HG03064 (cell line): ENCODE results near the gene RBP3.

Experiments
- ATAC-seq: cut with Tn5 transposase; IDR thresholded peaks from one replicate; pipeline ENCODE4 v1.9.1; 2021; ENCODE audit warnings: low read depth; ENCODE audit not compliant: unreplicated experiment

Gene RBP3

GRCh38 chr10:47334466-47335295 is 13.5 kb upstream of the RBP3 start:
- ATAC-seq = no peak

DNA sequence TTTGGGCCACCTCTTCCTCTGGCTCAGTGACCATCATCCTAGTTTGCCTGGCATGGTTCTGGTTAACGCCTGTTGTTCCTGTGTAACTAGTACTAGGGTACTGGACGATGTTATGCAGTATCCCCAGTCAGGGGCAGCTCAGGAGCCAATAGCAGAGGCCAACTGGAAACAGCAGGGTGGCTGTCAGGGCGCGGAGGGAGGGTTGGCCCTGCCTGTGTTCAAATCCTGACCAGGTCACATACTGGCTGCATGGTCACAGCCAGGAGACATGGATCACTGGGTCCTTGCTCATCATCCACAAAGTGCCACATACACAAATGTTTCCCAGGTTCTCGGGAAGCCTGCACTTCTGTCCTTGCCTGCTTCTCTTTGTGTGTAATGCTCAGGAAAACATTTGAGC is 12.3 kb upstream of the RBP3 start:
- no peak for ATAC-seq

GRCh38 chr10:47336387-47337134 is 11.6 kb upstream of the RBP3 start:
- no peak for ATAC-seq

DNA sequence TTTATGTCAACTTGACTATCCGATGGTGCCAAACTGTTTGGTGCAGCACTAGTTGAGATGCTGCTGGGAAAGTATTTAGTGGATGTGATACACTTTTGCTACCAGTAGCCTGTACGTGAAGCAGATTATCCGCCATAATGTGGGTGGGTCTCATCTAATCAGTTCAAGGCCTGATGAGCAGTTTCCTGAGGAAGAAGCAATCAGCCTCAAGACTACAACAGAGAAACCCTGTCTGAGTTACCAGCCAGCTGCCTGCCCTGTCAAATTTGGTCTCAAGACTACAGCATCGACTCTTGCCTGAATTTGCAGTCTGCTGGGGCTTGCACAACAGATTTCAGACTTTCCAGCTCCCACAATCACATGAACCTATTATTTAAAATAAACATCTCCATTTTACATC is 10.9 kb upstream of the RBP3 start:
- no peak for ATAC-seq

GRCh38 chr10:47339186-47339735 is 8.9 kb upstream of the RBP3 start:
- no peak for ATAC-seq

GRCh38 chr10:47339759-47340607 is 8.2 kb upstream of the RBP3 start:
- ATAC-seq = no peak

- no peak for ATAC-seq
Measured at GRCh38 chr10:47340608-47341170, 7.5 kb upstream of the RBP3 start.

GRCh38 chr10:47344996-47345870 is 2.9 kb upstream of the RBP3 start:
- ATAC-seq = no peak

DNA sequence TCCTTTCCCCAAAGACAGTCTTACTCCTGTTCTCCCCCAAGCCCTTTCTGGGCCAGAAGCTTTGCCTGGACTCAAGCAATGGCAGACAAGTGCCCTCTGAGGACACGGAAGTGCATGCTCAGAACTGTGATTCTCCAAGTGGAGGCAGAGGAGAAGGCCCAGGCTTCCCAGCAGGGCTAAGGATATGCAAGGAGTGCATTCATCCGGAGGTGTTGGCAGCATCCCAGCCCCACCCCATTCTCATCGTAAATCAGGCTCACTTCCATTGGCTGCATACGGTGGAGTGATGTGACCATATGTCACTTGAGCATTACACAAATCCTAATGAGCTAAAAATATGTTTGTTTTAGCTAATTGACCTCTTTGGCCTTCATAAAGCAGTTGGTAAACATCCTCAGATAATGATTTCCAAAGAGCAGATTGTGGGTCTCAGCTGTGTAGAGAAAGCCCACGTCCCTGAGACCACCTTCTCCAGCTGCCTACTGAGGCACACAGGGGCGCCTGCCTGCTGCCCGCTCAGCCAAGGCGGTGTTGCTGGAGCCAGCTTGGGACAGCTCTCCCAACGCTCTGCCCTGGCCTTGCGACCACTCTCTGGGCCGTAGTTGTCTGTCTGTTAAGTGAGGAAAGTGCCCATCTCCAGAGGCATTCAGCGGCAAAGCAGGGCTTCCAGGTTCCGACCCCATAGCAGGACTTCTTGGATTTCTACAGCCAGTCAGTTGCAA is 1.4 kb upstream of the RBP3 start:
- no peak for ATAC-seq

GRCh38 chr10:47347303-47347675 is 874 bp upstream of the RBP3 start:
- ATAC-seq = no peak

GRCh38 chr10:47348661-47349470 is 703 bp downstream of the RBP3 start:
- no peak for ATAC-seq

DNA sequence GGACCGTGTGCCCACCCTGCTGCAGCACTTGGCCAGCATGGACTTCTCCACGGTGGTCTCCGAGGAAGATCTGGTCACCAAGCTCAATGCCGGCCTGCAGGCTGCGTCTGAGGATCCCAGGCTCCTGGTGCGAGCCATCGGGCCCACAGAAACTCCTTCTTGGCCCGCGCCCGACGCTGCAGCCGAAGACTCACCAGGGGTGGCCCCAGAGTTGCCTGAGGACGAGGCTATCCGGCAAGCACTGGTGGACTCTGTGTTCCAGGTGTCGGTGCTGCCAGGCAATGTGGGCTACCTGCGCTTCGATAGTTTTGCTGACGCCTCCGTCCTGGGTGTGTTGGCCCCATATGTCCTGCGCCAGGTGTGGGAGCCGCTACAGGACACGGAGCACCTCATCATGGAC is 1.4 kb downstream of the RBP3 start:
- no peak for ATAC-seq

DNA sequence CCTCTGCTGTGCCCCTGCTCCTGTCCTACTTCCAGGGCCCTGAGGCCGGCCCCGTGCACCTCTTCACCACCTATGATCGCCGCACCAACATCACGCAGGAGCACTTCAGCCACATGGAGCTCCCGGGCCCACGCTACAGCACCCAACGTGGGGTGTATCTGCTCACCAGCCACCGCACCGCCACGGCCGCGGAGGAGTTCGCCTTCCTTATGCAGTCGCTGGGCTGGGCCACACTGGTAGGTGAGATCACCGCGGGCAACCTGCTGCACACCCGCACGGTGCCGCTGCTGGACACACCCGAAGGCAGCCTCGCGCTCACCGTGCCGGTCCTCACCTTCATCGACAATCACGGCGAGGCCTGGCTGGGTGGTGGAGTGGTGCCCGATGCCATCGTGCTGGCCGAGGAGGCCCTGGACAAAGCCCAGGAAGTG is 1.8 kb downstream of the RBP3 start:
- no peak for ATAC-seq

DNA sequence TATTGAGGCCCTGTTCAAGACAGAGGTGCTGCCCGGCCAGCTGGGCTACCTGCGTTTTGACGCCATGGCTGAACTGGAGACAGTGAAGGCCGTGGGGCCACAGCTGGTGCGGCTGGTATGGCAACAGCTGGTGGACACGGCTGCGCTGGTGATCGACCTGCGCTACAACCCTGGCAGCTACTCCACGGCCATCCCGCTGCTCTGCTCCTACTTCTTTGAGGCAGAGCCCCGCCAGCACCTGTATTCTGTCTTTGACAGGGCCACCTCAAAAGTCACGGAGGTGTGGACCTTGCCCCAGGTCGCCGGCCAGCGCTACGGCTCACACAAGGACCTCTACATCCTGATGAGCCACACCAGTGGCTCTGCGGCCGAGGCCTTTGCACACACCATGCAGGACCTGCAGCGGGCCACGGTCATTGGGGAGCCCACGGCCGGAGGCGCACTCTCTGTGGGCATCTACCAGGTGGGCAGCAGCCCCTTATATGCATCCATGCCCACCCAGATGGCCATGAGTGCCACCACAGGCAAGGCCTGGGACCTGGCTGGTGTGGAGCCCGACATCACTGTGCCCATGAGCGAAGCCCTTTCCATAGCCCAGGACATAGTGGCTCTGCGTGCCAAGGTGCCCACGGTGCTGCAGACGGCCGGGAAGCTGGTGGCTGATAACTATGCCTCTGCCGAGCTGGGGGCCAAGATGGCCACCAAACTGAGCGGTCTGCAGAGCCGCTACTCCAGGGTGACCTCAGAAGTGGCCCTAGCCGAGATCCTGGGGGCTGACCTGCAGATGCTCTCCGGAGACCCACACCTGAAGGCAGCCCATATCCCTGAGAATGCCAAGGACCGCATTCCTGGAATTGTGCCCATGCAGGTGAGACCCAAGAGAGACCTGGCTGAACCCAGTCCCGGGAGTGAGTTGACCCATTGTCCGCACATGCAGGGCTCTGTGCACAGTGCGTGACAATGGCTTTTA is 2.8 kb downstream of the RBP3 start:
- ATAC-seq = no peak

DNA sequence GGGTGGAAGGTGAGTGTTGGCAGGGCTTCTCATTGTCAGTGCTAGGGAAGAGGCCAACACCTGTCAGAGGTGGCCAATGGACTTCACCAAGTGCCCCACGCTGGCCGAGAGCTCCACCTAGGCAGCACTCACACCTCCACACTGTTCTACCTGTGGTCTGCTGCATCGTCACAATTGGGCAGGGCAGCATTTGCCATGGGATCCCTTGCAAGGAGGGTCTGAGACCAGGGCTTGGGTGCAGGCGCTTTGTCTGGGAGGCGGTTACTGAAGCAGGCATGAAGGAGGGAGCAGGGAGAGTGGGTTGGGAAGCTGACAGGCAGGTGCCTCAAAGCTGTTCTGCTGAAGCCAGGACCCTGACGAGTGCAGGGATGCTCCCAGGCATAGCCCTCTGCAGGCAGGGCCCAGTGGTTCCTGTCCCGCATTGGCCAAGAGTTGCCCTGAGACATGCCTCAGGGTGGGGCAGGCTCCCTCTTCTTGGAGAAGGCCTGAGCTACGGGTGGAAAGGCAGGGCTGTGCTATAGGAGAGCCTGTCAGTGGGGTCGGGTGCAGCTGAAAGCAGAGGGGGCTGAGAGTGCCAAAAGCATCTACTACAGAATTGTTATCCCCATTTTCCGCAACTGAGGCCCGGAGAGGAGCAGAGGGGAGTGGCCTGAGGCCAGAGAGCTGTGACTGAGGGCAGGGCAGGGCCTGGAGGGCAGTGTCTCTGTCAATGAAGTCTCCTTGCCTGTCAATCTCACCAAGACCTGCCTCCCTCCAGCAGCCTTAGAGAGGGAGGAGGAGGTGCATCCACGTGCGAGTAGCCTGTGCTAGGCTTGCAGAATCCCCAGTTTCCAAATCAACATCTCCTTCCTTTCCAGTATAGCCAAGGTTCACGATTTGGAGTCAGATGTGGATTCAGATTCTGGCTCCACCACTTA is 4.0 kb downstream of the RBP3 start:
- no peak for ATAC-seq

DNA sequence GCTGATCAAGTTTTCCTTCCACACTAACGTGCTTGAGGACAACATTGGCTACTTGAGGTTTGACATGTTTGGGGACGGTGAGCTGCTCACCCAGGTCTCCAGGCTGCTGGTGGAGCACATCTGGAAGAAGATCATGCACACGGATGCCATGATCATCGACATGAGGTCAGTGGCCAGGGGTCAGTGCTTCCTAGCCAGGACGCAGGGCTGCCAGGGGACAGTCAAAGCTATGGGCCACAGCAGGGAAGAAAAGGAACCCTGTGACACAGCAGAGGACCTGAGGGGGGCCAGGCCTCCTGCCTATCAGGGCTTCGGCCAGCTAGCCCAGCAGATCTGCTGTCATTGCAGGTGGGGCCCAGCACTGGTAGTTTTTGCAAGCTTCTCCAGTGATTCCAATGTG is 5.2 kb downstream of the RBP3 start:
- no peak for ATAC-seq
